IMR-90 (cell line): ENCODE data around the gene TATDN2. TPM values are rescaled to one million over a fixed set of nuclear protein-coding genes. Genes with fewer than 3 reads are reported as not detected.

Experiments used
- ATAC-seq: fragments of 200-7000 bp; cut with Tn5 transposase; 2 replicates; pipeline ENCODE4 v1.9.1; 2020; ENCODE audit warnings: low read depth, mild to moderate bottlenecking, moderate library complexity
- BruUV-seq: library from RNA; stranded (reverse); fragments of 400-500 nt; replicated peaks from 2 replicates; lab custom pipeline; 2021; lab: Mats Ljungman, UMichigan
- CTCF ChIA-PET: fragments of 300-600 bp; formaldehyde crosslinking; extraction: SDS; loops from one replicate; lab custom pipeline; 2021; ENCODE audit warnings: antibody characterized with exemption; lab: Yijun Ruan, JAX
- POLR2A ChIA-PET: fragments of 300-600 bp; sonication (Branson Sonifier 250); formaldehyde crosslinking; loops from one replicate; lab custom pipeline; 2022; ENCODE audit warnings: antibody characterized with exemption; ENCODE audit not compliant: unreplicated experiment; lab: Charles Lee
- DNase-seq: peaks from one replicate; pipeline ENCODE4 v3.0.0; 2013
- H2AFZ ChIP-seq: replicated peaks from 2 replicates; pipeline ENCODE3; 2013; ENCODE audit warnings: low read length, mild to moderate bottlenecking; ENCODE audit not compliant: poor library complexity
- H2AK5ac ChIP-seq: 2 replicates; pipeline ENCODE4 v1.6.1; 2013; ENCODE audit warnings: low read depth, low read length, inconsistent platforms
- H2AK9ac ChIP-seq: replicated peaks from 2 replicates; pipeline ENCODE3; 2013; ENCODE audit warnings: mild to moderate bottlenecking, low read depth, low read length, moderate library complexity; ENCODE audit not compliant: poor library complexity
- H2BK120ac ChIP-seq: 2 replicates; pipeline ENCODE4 v1.6.1; 2013; ENCODE audit warnings: low read depth, low read length, inconsistent platforms
- H2BK15ac ChIP-seq: 3 replicates; pipeline ENCODE4 v1.6.1; 2013; ENCODE audit warnings: low read depth, low read length, inconsistent platforms
- H2BK20ac ChIP-seq: 2 replicates; pipeline ENCODE4 v1.6.1; 2013; ENCODE audit warnings: low read depth, mild to moderate bottlenecking, inconsistent platforms, low read length, moderate library complexity
- H2BK5ac ChIP-seq: 2 replicates; pipeline ENCODE4 v1.6.1; 2013; ENCODE audit warnings: mild to moderate bottlenecking, low read depth, low read length, inconsistent platforms; ENCODE audit not compliant: poor library complexity, severe bottlenecking
- H3K14ac ChIP-seq: replicated peaks from 2 replicates; pipeline ENCODE4 v1.6.1; 2013; ENCODE audit warnings: low read depth, low read length, inconsistent platforms
- H3K18ac ChIP-seq: 2 replicates; pipeline ENCODE4 v1.6.1; 2013; ENCODE audit warnings: low read depth, low read length, control low read depth
- H3K23ac ChIP-seq: 2 replicates; pipeline ENCODE4 v1.6.1; 2013; ENCODE audit warnings: low read depth, low read length, inconsistent platforms
- H3K27ac ChIP-seq: 2 replicates; pipeline ENCODE4 v1.5.1; 2013; ENCODE audit warnings: mild to moderate bottlenecking, control low read depth, low read length; ENCODE audit not compliant: insufficient read depth
- H3K27me3 ChIP-seq: 2 replicates; pipeline ENCODE4 v1.6.1; 2013; ENCODE audit warnings: low read length; ENCODE audit not compliant: control insufficient read depth, insufficient read depth
- H3K36me3 ChIP-seq: 2 replicates; pipeline ENCODE4 v1.6.1; 2013; ENCODE audit warnings: low read length, mixed read lengths; ENCODE audit not compliant: control insufficient read depth, insufficient read depth
- H3K4ac ChIP-seq: 2 replicates; pipeline ENCODE4 v1.6.1; 2013; ENCODE audit warnings: low read depth, low read length, inconsistent platforms
- H3K4me1 ChIP-seq: 2 replicates; pipeline ENCODE4 v1.6.1; 2013; ENCODE audit warnings: low read length, mixed read lengths; ENCODE audit not compliant: control insufficient read depth, insufficient read depth
- H3K4me2 ChIP-seq: 2 replicates; pipeline ENCODE4 v1.6.1; 2013; ENCODE audit warnings: low read depth, mild to moderate bottlenecking, control low read depth, low read length, moderate library complexity
- H3K4me3 ChIP-seq: 2 replicates; pipeline ENCODE4 v1.5.1; 2013; ENCODE audit warnings: low read depth, mild to moderate bottlenecking, control low read depth, low read length, moderate library complexity; ENCODE audit not compliant: insufficient read depth
- H3K56ac ChIP-seq: 2 replicates; pipeline ENCODE4 v1.6.1; 2013; ENCODE audit warnings: low read length, inconsistent platforms; ENCODE audit not compliant: insufficient read depth; ENCODE audit errors: extremely low read depth
- H3K79me1 ChIP-seq, 2 experiments: 2 replicates each; pipeline ENCODE4 v1.6.1; 2013; ENCODE audit warnings: low read length in 2 of 2, inconsistent platforms in 1 of 2, low read depth in 1 of 2
- H3K9ac ChIP-seq: 2 replicates; pipeline ENCODE4 v1.6.1; 2013; ENCODE audit warnings: low read depth, low read length, control low read depth
- H3K9me1 ChIP-seq: 2 replicates; pipeline ENCODE4 v1.6.1; 2013; ENCODE audit warnings: low read length, inconsistent platforms; ENCODE audit not compliant: insufficient read depth
- H3K9me3 ChIP-seq: 2 replicates; pipeline ENCODE4 v1.6.1; 2013; ENCODE audit warnings: low read length; ENCODE audit not compliant: control insufficient read depth, insufficient read depth
- H4K20me1 ChIP-seq: 2 replicates; pipeline ENCODE4 v1.6.1; 2013; ENCODE audit warnings: low read length, inconsistent platforms; ENCODE audit not compliant: insufficient read depth
- H4K5ac ChIP-seq: 2 replicates; pipeline ENCODE4 v1.6.1; 2013; ENCODE audit warnings: mild to moderate bottlenecking, low read depth, low read length, control low read depth
- H4K8ac ChIP-seq, 2 experiments: 2 replicates each; pipeline ENCODE4 v1.6.1; 2013; ENCODE audit warnings: low read depth in 2 of 2, low read length in 2 of 2, control low read depth in 1 of 2, inconsistent platforms in 1 of 2
- H4K91ac ChIP-seq: 2 replicates; pipeline ENCODE4 v1.6.1; 2013; ENCODE audit warnings: low read depth, low read length, inconsistent platforms; ENCODE audit not compliant: insufficient read depth
- NFE2L2 ChIP-seq: fragments of 150-350 bp; IDR thresholded peaks from 2 replicates; pipeline ENCODE4 v1.6.1; 2016; ENCODE audit warnings: low read depth, mild to moderate bottlenecking, low read length
- WGBS, 2 experiments: methylation state at CpG; one replicate each; pipeline versions ENCODE4 v1.1.5 to v1.1.7; 2013; ENCODE audit warnings: missing lambda C conversion rate in 2 of 2; ENCODE audit not compliant: insufficient read length in 1 of 2; ENCODE audit errors: extremely low coverage in 2 of 2; 5-methylcytosine and 5-hydroxymethylcytosine counted together
- dilution Hi-C: fragments of 300-500 bp; cut with HindIII; formaldehyde crosslinking; loops from one replicate; pipeline ENCODE4 v1.14.3; 2018; ENCODE audit warnings: low sequenced_read_pairs; ENCODE audit not compliant: unreplicated experiment
- in situ Hi-C: fragments of 300-500 bp; cut with MboI; formaldehyde crosslinking; loops from 3 replicates; pipeline ENCODE4 v1.14.3; 2019; ENCODE audit warnings: low sequenced_read_pairs, inconsistent platforms, mixed read lengths
- intact Hi-C: fragments of 100-400 bp; cut with micrococcal nuclease; formaldehyde crosslinking; loops from 2 replicates; pipeline ENCODE4 v1.10.0; 2022
- polyA plus RNA-seq, 3 experiments: library from polyadenylated mRNA; depleted of rRNA; stranded (reverse); fragments of >200 nt; gene quantifications; 2 replicates each; pipeline ENCODE4 v1.2.3, GENCODE V29; 2012; ENCODE audit warnings: low replicate concordance in 1 of 3
- total RNA-seq: library from RNA; depleted of rRNA; stranded (reverse); fragments of >200 nt; gene quantifications from 2 replicates; pipeline ENCODE4 v1.2.3, GENCODE V29; 2012

TATDN2 gene
- total and polyA plus RNA-seq, 2 of the 4 experiments (the other 2 are of a cell fraction) = 9.0 to 18.8 TPM

- ChIA-PET POLR2A (no interaction called here), CTCF (no interaction called here)
- H3K14ac ChIP-seq = no peak overlapping the region
- no peak for TF ChIP-seq NFE2L2
- intact Hi-C loops (loop anchor here (10.0 kb wide), 1 partner anchor 435 kb away; the partner anchor contains the start of gene RPUSD3), in situ Hi-C loops (no loop called here), dilution Hi-C loops (no loop called here)
- H2BK20ac ChIP-seq = no peak overlapping the region
- WGBS, 2 experiments = 95% methylated on average over 5 of the region's 13 CpGs; no CpG with 5 or more reads in 1 of the 2 experiments
- H3K27me3 ChIP-seq = no peaks in the 10 kb centered on the region
- ATAC-seq (no peak), DNase-seq (no peak)
- H2AK5ac ChIP-seq = no peak overlapping the region
- H2AK9ac ChIP-seq = no peak overlapping the region
- no peak overlapping the region for H3K56ac ChIP-seq
- H3K18ac ChIP-seq = no peak overlapping the region
- no peak overlapping the region for H4K91ac ChIP-seq
- H4K20me1 ChIP-seq = peaks cover 20% of the 10 kb centered on the region
- H3K4me2 ChIP-seq = no peak overlapping the region
- H3K9me1 ChIP-seq = no peaks in the 10 kb centered on the region; the same call in 1 of the 2 replicates
- no TSS peak for BruUV-seq
- peaks cover 28 to 29% of the 10 kb centered on the region in 2 experiments for H3K79me1 ChIP-seq
- H3K36me3 ChIP-seq = peaks cover 42% of the 10 kb centered on the region
- no peaks in the 10 kb centered on the region for H3K9me3 ChIP-seq
- no peak overlapping the region for H2BK5ac ChIP-seq
- no peak overlapping the region for H4K5ac ChIP-seq
- no peak overlapping the region for H3K4me3 ChIP-seq
- H3K4me1 ChIP-seq = no peaks in the 10 kb centered on the region
- H3K23ac ChIP-seq = no peak overlapping the region
- H4K8ac ChIP-seq = no peak overlapping the region
- H2BK120ac ChIP-seq = no peak overlapping the region
- no peak overlapping the region for H3K4ac ChIP-seq
- H2AFZ ChIP-seq = no peak overlapping the region
- no peak overlapping the region for H2BK15ac ChIP-seq
- H3K27ac ChIP-seq = no peak overlapping the region
- H3K9ac ChIP-seq = no peak overlapping the region
These were observed 31.3 kb downstream of the TATDN2 start for GRCh38 chr3:10279384-10280176.
